D341Med (cell line): Measurements from ENCODE around the gene CNDP2.

Experiments
- DNase-seq: peaks from one replicate; pipeline ENCODE4 v3.0.0; 2012; ENCODE audit warnings: low spot score

The CNDP2 gene

GRCh38 chr18:74495581-74496507 is at the start of gene CNDP2:
Gene CNDP2, plus strand, starts transcription at chr18:74496363. Its CDS starts 3,611 bp downstream, at chr18:74499974.
- peak; percentile 100 for DNase-seq

GRCh38 chr18:74446631-74447403 is 49.3 kb upstream of the CNDP2 start:
- DNase-seq, result peak; percentile 41

GRCh38 chr18:74447404-74448152 is 48.6 kb upstream of the CNDP2 start:
- no peak for DNase-seq

GRCh38 chr18:74450626-74451025 is 45.5 kb upstream of the CNDP2 start:
- no peak for DNase-seq

- DNase-seq, result no peak
Observed at GRCh38 chr18:74451148-74451547, 45.0 kb upstream of the CNDP2 start.

- no peak for DNase-seq
Observed at GRCh38 chr18:74453016-74453566, 43.1 kb upstream of the CNDP2 start.

GRCh38 chr18:74453642-74454198 is 42.4 kb upstream of the CNDP2 start:
- DNase-seq, result no peak

GRCh38 chr18:74454279-74454751 is 41.8 kb upstream of the CNDP2 start:
- no peak for DNase-seq

GRCh38 chr18:74455386-74455785 is 40.8 kb upstream of the CNDP2 start:
- no peak for DNase-seq

GRCh38 chr18:74456017-74456348 is 40.2 kb upstream of the CNDP2 start:
- DNase-seq, result no peak

- no peak for DNase-seq
Observed at GRCh38 chr18:74456349-74457042, 39.7 kb upstream of the CNDP2 start.

GRCh38 chr18:74457043-74457724 is 39.0 kb upstream of the CNDP2 start, which contains the start of gene DIPK1C:
Gene DIPK1C, minus strand, starts transcription at chr18:74457308. Its CDS starts 49 bp downstream, at chr18:74457259.
- peak; percentile 71 for DNase-seq

GRCh38 chr18:74457725-74458421 is 38.3 kb upstream of the CNDP2 start:
- DNase-seq, result no peak

- DNase-seq, result no peak
Observed at GRCh38 chr18:74459889-74460288, 36.3 kb upstream of the CNDP2 start.

- no peak for DNase-seq
Observed at GRCh38 chr18:74460825-74461224, 35.3 kb upstream of the CNDP2 start.

GRCh38 chr18:74463254-74463653 is 32.9 kb upstream of the CNDP2 start:
- no peak for DNase-seq

GRCh38 chr18:74463983-74464382 is 32.2 kb upstream of the CNDP2 start:
- DNase-seq, result no peak

GRCh38 chr18:74465775-74466174 is 30.4 kb upstream of the CNDP2 start:
- no peak for DNase-seq

GRCh38 chr18:74468547-74469061 is 27.6 kb upstream of the CNDP2 start:
- DNase-seq, result no peak
